Astrocyte of the spinal cord (primary cell): ENCODE results near the gene MAVS.
"Not testable (repeated sequence)": the region's sequence is repeated elsewhere in the genome, so short reads cannot be mapped to it uniquely, and the experiment has no call there.

ENCODE experiments used
- DNase-seq: peaks from one replicate; pipeline ENCODE4 v3.0.0; 2011; ENCODE audit warnings: low read depth, low spot score
- H3K4me3 ChIP-seq: 2 replicates; pipeline ENCODE4 v1.5.1; 2011; ENCODE audit warnings: low read depth, mild to moderate bottlenecking, low read length, moderate library complexity
- CTCF ChIP-seq: IDR thresholded peaks from 2 replicates; pipeline ENCODE4 v1.5.1; 2012; ENCODE audit warnings: low read depth, mild to moderate bottlenecking, low read length, inconsistent platforms
- in situ Hi-C: cut with HindIII; loops from 2 replicates; pipeline ENCODE4 v1.10.0; 2017; ENCODE audit warnings: low sequenced_read_pairs

The MAVS gene

GRCh38 chr20:3890398-3890751 lies 43.7 kb downstream of the MAVS start:
- in situ Hi-C loops, result no loop called here
- peak overlapping the region; percentile 88 for H3K4me3 ChIP-seq
- no peak for TF ChIP-seq CTCF
- peak; percentile 53 for DNase-seq

GRCh38 chr20:3890999-3891929 lies 44.6 kb downstream of the MAVS start:
- DNase-seq, result no peak
- H3K4me3 ChIP-seq, result peak overlapping the region; percentile 88
- no peak for TF ChIP-seq CTCF
- in situ Hi-C loops, result no loop called here

- H3K4me3 ChIP-seq, result no peak overlapping the region
- in situ Hi-C loops, result no loop called here
- DNase-seq, result no peak
- TF ChIP-seq CTCF, result no peak
Measured at GRCh38 chr20:3894796-3895195, 48.2 kb downstream of the MAVS start.

- in situ Hi-C loops, result no loop called here
- no peak for TF ChIP-seq CTCF
- no peak for DNase-seq
- H3K4me3 ChIP-seq, result no peak overlapping the region
Measured at GRCh38 chr20:3896302-3896701, 49.7 kb downstream of the MAVS start.

- in situ Hi-C loops, result no loop called here
- H3K4me3 ChIP-seq, result no peak overlapping the region
- TF ChIP-seq CTCF, result no peak
- DNase-seq, result no peak
Measured at GRCh38 chr20:3896853-3897583, 50.4 kb downstream of the MAVS start.

GRCh38 chr20:3898181-3898580 lies 51.5 kb downstream of the MAVS start:
- H3K4me3 ChIP-seq, in situ Hi-C loops, DNase-seq: not testable (repeated sequence)

GRCh38 chr20:3898639-3899038 lies 52.0 kb downstream of the MAVS start:
- DNase-seq, result no peak
- H3K4me3 ChIP-seq, result no peak overlapping the region
- in situ Hi-C loops, result no loop called here
- TF ChIP-seq CTCF, result no peak
